ENCODE results near the gene DEAF1. TPM values are rescaled to one million over a fixed set of nuclear protein-coding genes. Genes with fewer than 3 reads are reported as not detected.

The DEAF1 gene
- total RNA-seq, 1 donor from 2014 or later, result 60.5 TPM

- no peak for DNase-seq (ENCODE audit: low spot score in 2 of 2)
- no peaks in the 10 kb centered on the region for H3K9me3 ChIP-seq
- no peaks in the 10 kb centered on the region for H3K36me3 ChIP-seq
- no peak overlapping the region for H3K27ac ChIP-seq
- H3K4me1 ChIP-seq, result peaks cover 6 to 12% of the 10 kb centered on the region in 2 donors
- H3K4me3 ChIP-seq, result no peak overlapping the region
- TF ChIP-seq CTCF (IDR thresholded peaks at IDR 0.05), result no peak
- intact Hi-C loops (cut with DNase I), result no loop called here
- H3K27me3 ChIP-seq, result no peaks in the 10 kb centered on the region
These were observed 38.0 kb upstream of the DEAF1 start for GRCh38 chr11:733072-733471.

- no peak for TF ChIP-seq CTCF (IDR thresholded peaks at IDR 0.05)
- H3K4me3 ChIP-seq, result no peak overlapping the region
- no peak for DNase-seq (ENCODE audit: low spot score in 2 of 2)
- no peaks in the 10 kb centered on the region for H3K9me3 ChIP-seq
- peak overlapping the region; percentile 93 to 95 for H3K27ac ChIP-seq
- H3K4me1 ChIP-seq, result peaks cover 17 to 34% of the 10 kb centered on the region in 2 donors
- intact Hi-C loops (cut with DNase I), result loop anchor here (2.0 to 5.0 kb wide), 3 partner anchors 47 to 175 kb away; partner anchors contain the start of genes GATD1 and IRF7
- H3K27me3 ChIP-seq, result no peaks in the 10 kb centered on the region
- H3K36me3 ChIP-seq, result peaks cover 0 to 4% of the 10 kb centered on the region in 2 donors
These were observed 34.6 kb upstream of the DEAF1 start for GRCh38 chr11:729492-730074.

GRCh38 chr11:728901-729491 is 34.0 kb upstream of the DEAF1 start:
- peaks cover 17 to 34% of the 10 kb centered on the region in 2 donors for H3K4me1 ChIP-seq
- no peak overlapping the region for H3K4me3 ChIP-seq
- peaks cover 0 to 10% of the 10 kb centered on the region in 2 donors for H3K36me3 ChIP-seq
- no peak for DNase-seq (ENCODE audit: low spot score in 2 of 2)
- intact Hi-C loops (cut with DNase I), result loop anchor here (1.0 to 5.0 kb wide), 5 partner anchors 18 to 174 kb away; partner anchors contain the start of genes GATD1, IRF7 and TALDO1
- H3K27ac ChIP-seq, result peak overlapping the region; percentile 93 to 95
- no peaks in the 10 kb centered on the region for H3K27me3 ChIP-seq
- TF ChIP-seq CTCF (IDR thresholded peaks at IDR 0.05), result no peak
- H3K9me3 ChIP-seq, result no peaks in the 10 kb centered on the region

GRCh38 chr11:727859-728748 is 33.1 kb upstream of the DEAF1 start:
- H3K27me3 ChIP-seq, result no peaks in the 10 kb centered on the region
- H3K27ac ChIP-seq, result peak overlapping the region; percentile 93 to 95
- peaks cover 0 to 10% of the 10 kb centered on the region in 2 donors for H3K36me3 ChIP-seq
- intact Hi-C loops (cut with DNase I), result loop anchor here (1.0 to 5.0 kb wide), 7 partner anchors 19 to 173 kb away; partner anchors contain the start of genes DEAF1, EPS8L2, GATD1 and IRF7
- peak; percentile 98 to 99 (median 99) for TF ChIP-seq CTCF (IDR thresholded peaks at IDR 0.05)
- peak overlapping the region in 1 of 2 donors; percentile 3 for H3K4me3 ChIP-seq
- no peaks in the 10 kb centered on the region for H3K9me3 ChIP-seq
- H3K4me1 ChIP-seq, result peaks cover 17 to 34% of the 10 kb centered on the region in 2 donors
- peak; percentile 83 to 98 for DNase-seq (ENCODE audit: low spot score in 2 of 2)

- Histone ChIP-seq H3K4me3 (peak overlapping the region in 1 of 2 donors; percentile 3), H3K9me3 (no peaks in the 10 kb centered on the region), H3K36me3 (peaks cover 0 to 10% of the 10 kb centered on the region in 2 donors), H3K4me1 (peaks cover 17 to 34% of the 10 kb centered on the region in 2 donors), H3K27ac (peak overlapping the region; percentile 93 to 95), H3K27me3 (no peaks in the 10 kb centered on the region)
- no peak for TF ChIP-seq CTCF (IDR thresholded peaks at IDR 0.05)
- no peak for DNase-seq (ENCODE audit: low spot score in 2 of 2)
- intact Hi-C loops (cut with DNase I), result loop anchor here (1.0 to 5.0 kb wide), 3 partner anchors 21 to 110 kb away; partner anchors contain the start of genes DEAF1, EPS8L2, IRF7 and TMEM80
These were observed 32.3 kb upstream of the DEAF1 start for GRCh38 chr11:727281-727701.
